Upper lobe of left lung (tissue), 4 donors: Measurements from ENCODE around the gene PDIA6.

Experiments
- EP300 ChIP-seq, 4 donors: sonication (generic); formaldehyde crosslinking; IDR thresholded peaks; one replicate each; pipeline ENCODE4 v1.5.1; 2017; ENCODE audit warnings: antibody characterized with exemption in 4 of 4, control low read depth in 2 of 4
- POLR2A ChIP-seq, 4 donors: fragments of 450-650 bp; IDR thresholded peaks; one replicate each; pipeline ENCODE4 v1.5.1; 2016 to 2017; ENCODE audit warnings: antibody characterized with exemption in 4 of 4, mild to moderate bottlenecking in 2 of 4
- POLR2AphosphoS5 ChIP-seq, 2 donors: sonication (generic); formaldehyde crosslinking; IDR thresholded peaks; one replicate each; pipeline ENCODE4 v1.5.1; 2017; ENCODE audit warnings: antibody characterized with exemption in 2 of 2
- TF ChIP-seq, protein P1 (sequence below), 6 experiments: fragments of 450-650 bp in 4 of 6; fragments of 200-600 bp in 2 of 6; sonication (generic) in 2 of 6; IDR thresholded peaks; one replicate each; pipeline ENCODE4 v1.5.1; 2016 to 2019; ENCODE audit warnings: antibody characterized with exemption in 6 of 6

DNA sequence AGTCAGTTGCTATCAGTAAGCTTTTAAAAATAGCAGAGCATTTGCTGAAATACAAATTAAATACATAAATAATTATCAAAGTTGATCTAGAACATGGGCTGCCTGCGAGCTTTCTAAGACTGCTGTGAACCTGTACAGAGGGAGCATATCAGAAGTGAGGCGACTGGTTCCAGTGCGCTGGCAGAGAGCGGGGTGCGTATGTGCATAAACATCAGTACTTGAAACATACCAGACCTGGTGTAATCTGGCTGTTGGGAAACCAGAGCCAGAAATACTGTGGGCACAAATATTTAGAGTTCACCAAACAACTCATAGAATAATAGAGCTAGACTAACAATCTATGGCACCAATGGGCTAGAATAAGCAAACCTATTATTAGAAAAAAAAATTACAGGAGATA lies 27.3 kb downstream of the PDIA6 start:
- TF ChIP-seq POLR2A (IDR thresholded peaks at IDR 0.05) (no peak), POLR2AphosphoS5 (IDR thresholded peaks at IDR 0.05) (no peak), EP300 (IDR thresholded peaks at IDR 0.05) (no peak)
- TF ChIP-seq, protein P1, sequence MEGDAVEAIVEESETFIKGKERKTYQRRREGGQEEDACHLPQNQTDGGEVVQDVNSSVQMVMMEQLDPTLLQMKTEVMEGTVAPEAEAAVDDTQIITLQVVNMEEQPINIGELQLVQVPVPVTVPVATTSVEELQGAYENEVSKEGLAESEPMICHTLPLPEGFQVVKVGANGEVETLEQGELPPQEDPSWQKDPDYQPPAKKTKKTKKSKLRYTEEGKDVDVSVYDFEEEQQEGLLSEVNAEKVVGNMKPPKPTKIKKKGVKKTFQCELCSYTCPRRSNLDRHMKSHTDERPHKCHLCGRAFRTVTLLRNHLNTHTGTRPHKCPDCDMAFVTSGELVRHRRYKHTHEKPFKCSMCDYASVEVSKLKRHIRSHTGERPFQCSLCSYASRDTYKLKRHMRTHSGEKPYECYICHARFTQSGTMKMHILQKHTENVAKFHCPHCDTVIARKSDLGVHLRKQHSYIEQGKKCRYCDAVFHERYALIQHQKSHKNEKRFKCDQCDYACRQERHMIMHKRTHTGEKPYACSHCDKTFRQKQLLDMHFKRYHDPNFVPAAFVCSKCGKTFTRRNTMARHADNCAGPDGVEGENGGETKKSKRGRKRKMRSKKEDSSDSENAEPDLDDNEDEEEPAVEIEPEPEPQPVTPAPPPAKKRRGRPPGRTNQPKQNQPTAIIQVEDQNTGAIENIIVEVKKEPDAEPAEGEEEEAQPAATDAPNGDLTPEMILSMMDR (IDR thresholded peaks at IDR 0.05): no peak
